SK-N-SH treated with all-trans-retinoic acid at 6 μM for 48 hours (cell line): Measurements from ENCODE around the gene CBL.
"Not testable (repeated sequence)": the region's sequence is repeated elsewhere in the genome, so short reads cannot be mapped to it uniquely, and the experiment has no call there.

Experiments used
- ATAC-seq: fragments of 200-7000 bp; cut with Tn5 transposase; 3 replicates; pipeline ENCODE4 v1.9.1; 2020; ENCODE audit warnings: mild to moderate bottlenecking, moderate library complexity
- ARNTL ChIP-seq: fragments of 450-650 bp; formaldehyde crosslinking; IDR thresholded peaks from 2 replicates; pipeline ENCODE4 v1.5.0; 2020; ENCODE audit warnings: low read depth, mild to moderate bottlenecking, moderate library complexity, borderline replicate concordance
- BACH2 ChIP-seq: fragments of 250-450 bp; sonication (Bioruptor Pico); IDR thresholded peaks from 2 replicates; pipeline ENCODE4 v1.9.0; 2021; ENCODE audit warnings: mild to moderate bottlenecking, borderline replicate concordance
- CSDC2 ChIP-seq: fragments of 250-450 bp; sonication (Bioruptor Pico); IDR thresholded peaks from 2 replicates; pipeline ENCODE4 v1.5.0; 2020; ENCODE audit warnings: mild to moderate bottlenecking, moderate library complexity
- ESRRG ChIP-seq: fragments of 250-450 bp; sonication (Bioruptor Pico); IDR thresholded peaks from 2 replicates; pipeline ENCODE4 v1.6.1; 2021; ENCODE audit warnings: mild to moderate bottlenecking
- GLIS3 ChIP-seq: fragments of 250-450 bp; sonication (Bioruptor Pico); IDR thresholded peaks from 2 replicates; pipeline ENCODE4 v1.5.0; 2020; ENCODE audit warnings: mild to moderate bottlenecking, moderate library complexity
- ISL1 ChIP-seq: fragments of 250-450 bp; sonication (Bioruptor Pico); IDR thresholded peaks from 2 replicates; pipeline ENCODE4 v2.1.2; 2022; ENCODE audit warnings: mild to moderate bottlenecking, moderate library complexity
- OSR1 ChIP-seq: fragments of 250-450 bp; sonication (Bioruptor Pico); IDR thresholded peaks from 2 replicates; pipeline ENCODE4 v1.8.0; 2022; ENCODE audit warnings: moderate library complexity, mild to moderate bottlenecking, inconsistent platforms
- PPARA ChIP-seq: fragments of 250-450 bp; sonication (Bioruptor Pico); IDR thresholded peaks from 2 replicates; pipeline ENCODE4 v1.5.0; 2020; ENCODE audit warnings: mild to moderate bottlenecking, borderline replicate concordance
- RARB ChIP-seq: fragments of 250-450 bp; sonication (Bioruptor Pico); IDR thresholded peaks from 2 replicates; pipeline ENCODE4 v1.8.0; 2021; ENCODE audit warnings: mild to moderate bottlenecking, moderate library complexity
- SNAI2 ChIP-seq: fragments of 250-450 bp; sonication (Bioruptor Pico); IDR thresholded peaks from 2 replicates; pipeline ENCODE4 v1.5.0; 2020; ENCODE audit warnings: mild to moderate bottlenecking, moderate library complexity
- TOX ChIP-seq: fragments of 250-450 bp; sonication (Bioruptor Pico); IDR thresholded peaks from 2 replicates; pipeline ENCODE4 v1.8.0; 2021; ENCODE audit warnings: mild to moderate bottlenecking, moderate library complexity, borderline replicate concordance
- ZC3H10 ChIP-seq: fragments of 250-450 bp; sonication (Bioruptor Pico); IDR thresholded peaks from 2 replicates; pipeline ENCODE4 v1.5.1; 2021; ENCODE audit warnings: mild to moderate bottlenecking, moderate library complexity
- ZFP3 ChIP-seq: fragments of 250-450 bp; sonication (Bioruptor Pico); IDR thresholded peaks from 2 replicates; pipeline ENCODE4 v1.5.0; 2020; ENCODE audit warnings: mild to moderate bottlenecking, moderate library complexity
- ZFP30 ChIP-seq: fragments of 450-650 bp; formaldehyde crosslinking; IDR thresholded peaks from 2 replicates; pipeline ENCODE4 v1.5.0; 2022; ENCODE audit warnings: mild to moderate bottlenecking, moderate library complexity
- ZNF565 ChIP-seq: fragments of 450-650 bp; formaldehyde crosslinking; conservative IDR thresholded peaks from 2 replicates; pipeline ENCODE4 v1.5.0; 2020; ENCODE audit warnings: low read depth, mild to moderate bottlenecking, moderate library complexity
- ZNF70 ChIP-seq: fragments of 450-650 bp; formaldehyde crosslinking; IDR thresholded peaks from 2 replicates; pipeline ENCODE4 v1.5.0; 2020; ENCODE audit warnings: mild to moderate bottlenecking, moderate library complexity
- TF ChIP-seq, protein P1 (sequence below): fragments of 250-450 bp; sonication (Bioruptor Pico); IDR thresholded peaks from 2 replicates; pipeline ENCODE4 v1.5.0; 2020; ENCODE audit warnings: mild to moderate bottlenecking, moderate library complexity
- TF ChIP-seq, protein P2 (sequence below): fragments of 250-450 bp; sonication (Bioruptor Pico); IDR thresholded peaks from 2 replicates; pipeline ENCODE4 v1.8.0; 2021; ENCODE audit warnings: low read depth, mild to moderate bottlenecking, moderate library complexity, borderline replicate concordance

CBL gene

DNA sequence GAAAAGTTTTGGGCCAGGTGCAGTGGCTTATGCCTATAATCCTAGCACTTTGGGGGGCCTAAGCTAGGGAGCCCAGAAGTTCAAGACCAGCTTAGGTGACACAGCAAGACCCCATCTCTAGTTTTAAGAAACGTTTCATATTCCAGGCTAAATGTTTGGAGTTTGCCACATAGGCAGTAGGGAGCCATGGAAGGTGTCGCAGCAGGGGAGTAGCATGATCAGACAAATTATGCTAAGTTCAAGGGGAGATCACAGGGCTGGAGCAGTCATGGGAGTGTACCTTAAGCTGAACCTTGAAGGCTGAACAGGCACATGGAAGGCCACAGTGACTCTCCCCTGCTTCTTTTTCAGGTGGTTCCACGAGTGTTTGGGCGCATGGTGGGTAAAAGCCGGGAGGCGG lies 26.8 kb upstream of the CBL start (continued):
- TF ChIP-seq, protein P1, sequence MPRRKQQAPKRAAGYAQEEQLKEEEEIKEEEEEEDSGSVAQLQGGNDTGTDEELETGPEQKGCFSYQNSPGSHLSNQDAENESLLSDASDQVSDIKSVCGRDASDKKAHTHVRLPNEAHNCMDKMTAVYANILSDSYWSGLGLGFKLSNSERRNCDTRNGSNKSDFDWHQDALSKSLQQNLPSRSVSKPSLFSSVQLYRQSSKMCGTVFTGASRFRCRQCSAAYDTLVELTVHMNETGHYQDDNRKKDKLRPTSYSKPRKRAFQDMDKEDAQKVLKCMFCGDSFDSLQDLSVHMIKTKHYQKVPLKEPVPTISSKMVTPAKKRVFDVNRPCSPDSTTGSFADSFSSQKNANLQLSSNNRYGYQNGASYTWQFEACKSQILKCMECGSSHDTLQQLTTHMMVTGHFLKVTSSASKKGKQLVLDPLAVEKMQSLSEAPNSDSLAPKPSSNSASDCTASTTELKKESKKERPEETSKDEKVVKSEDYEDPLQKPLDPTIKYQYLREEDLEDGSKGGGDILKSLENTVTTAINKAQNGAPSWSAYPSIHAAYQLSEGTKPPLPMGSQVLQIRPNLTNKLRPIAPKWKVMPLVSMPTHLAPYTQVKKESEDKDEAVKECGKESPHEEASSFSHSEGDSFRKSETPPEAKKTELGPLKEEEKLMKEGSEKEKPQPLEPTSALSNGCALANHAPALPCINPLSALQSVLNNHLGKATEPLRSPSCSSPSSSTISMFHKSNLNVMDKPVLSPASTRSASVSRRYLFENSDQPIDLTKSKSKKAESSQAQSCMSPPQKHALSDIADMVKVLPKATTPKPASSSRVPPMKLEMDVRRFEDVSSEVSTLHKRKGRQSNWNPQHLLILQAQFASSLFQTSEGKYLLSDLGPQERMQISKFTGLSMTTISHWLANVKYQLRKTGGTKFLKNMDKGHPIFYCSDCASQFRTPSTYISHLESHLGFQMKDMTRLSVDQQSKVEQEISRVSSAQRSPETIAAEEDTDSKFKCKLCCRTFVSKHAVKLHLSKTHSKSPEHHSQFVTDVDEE (CRISPR knock-in tag), result no peak
- no peak for TF ChIP-seq ISL1 (CRISPR knock-in tag)
- TF ChIP-seq BACH2 (CRISPR knock-in tag), result no peak
- no peak for TF ChIP-seq ZC3H10 (CRISPR knock-in tag)

DNA sequence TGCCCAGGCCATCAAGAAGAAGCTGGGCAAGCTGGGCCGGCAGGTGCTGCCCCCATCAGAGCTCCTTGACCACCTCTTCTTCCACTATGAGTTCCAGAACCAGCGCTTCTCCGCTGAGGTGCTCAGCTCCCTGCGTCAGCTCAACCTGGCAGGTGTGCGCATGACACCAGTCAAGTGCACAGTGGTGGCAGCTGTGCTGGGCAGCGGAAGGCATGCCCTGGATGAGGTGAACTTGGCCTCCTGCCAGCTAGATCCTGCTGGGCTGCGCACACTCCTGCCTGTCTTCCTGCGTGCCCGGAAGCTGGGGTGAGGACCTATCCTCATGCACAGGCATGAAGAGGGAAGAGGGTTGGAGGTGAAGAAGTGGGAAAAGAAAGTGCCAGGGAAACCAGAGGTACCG lies 26.2 kb upstream of the CBL start:
- no peak for ATAC-seq
- TF ChIP-seq ZNF70 (CRISPR knock-in tag) (no peak), PPARA (CRISPR knock-in tag) (no peak), GLIS3 (no peak), ZC3H10 (CRISPR knock-in tag) (no peak), BACH2 (CRISPR knock-in tag) (no peak), TOX (CRISPR knock-in tag) (no peak), ESRRG (CRISPR knock-in tag) (no peak), SNAI2 (CRISPR knock-in tag) (no peak), OSR1 (CRISPR knock-in tag) (no peak), ZFP30 (no peak), ARNTL (CRISPR knock-in tag) (no peak)
- TF ChIP-seq, protein P1 (CRISPR knock-in tag), result no peak

DNA sequence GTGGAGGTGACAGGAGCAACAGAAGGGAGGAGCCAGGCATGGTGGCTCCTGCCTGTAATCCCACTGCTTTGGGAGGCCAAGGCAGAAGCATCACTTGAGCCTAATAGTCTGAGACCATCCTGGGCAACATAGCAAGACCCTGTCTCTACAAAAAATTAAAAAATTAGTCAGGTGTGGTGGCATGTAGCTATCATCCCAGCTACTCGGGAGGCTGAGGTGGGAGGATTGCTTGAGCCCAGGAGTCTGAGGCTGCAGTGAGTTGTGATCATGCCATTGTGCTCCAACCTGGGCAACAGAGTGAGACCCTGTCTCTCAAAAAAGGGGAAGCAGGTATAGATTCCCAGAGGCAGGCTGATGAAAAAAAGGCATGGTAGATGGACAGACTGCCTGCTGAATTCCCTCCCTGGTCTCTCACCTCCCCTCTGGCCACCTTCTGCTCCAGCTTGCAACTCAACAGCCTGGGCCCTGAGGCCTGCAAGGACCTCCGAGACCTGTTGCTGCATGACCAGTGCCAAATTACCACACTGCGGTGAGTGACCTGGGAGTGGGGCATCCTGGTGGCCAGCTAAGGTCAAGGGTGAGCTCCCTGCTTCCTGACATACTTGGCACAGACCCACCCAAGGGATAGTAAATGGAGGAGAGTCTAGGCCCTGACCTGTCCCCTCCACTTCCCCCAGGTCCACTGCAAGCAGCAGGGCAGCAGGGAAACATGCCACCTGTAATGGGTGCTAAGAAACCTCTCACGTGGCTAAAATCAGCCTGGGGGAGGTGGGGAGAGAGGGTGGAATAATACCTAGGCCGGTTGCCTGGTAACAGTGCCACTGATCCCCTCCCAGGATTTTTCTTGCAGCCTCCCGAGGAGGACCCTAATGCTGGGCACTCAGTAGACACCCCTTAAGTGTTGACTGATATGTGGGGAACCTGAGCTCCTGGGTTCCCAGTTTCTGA lies 25.1 kb upstream of the CBL start:
- no peak for ATAC-seq
- TF ChIP-seq CSDC2 (CRISPR knock-in tag), result no peak

DNA sequence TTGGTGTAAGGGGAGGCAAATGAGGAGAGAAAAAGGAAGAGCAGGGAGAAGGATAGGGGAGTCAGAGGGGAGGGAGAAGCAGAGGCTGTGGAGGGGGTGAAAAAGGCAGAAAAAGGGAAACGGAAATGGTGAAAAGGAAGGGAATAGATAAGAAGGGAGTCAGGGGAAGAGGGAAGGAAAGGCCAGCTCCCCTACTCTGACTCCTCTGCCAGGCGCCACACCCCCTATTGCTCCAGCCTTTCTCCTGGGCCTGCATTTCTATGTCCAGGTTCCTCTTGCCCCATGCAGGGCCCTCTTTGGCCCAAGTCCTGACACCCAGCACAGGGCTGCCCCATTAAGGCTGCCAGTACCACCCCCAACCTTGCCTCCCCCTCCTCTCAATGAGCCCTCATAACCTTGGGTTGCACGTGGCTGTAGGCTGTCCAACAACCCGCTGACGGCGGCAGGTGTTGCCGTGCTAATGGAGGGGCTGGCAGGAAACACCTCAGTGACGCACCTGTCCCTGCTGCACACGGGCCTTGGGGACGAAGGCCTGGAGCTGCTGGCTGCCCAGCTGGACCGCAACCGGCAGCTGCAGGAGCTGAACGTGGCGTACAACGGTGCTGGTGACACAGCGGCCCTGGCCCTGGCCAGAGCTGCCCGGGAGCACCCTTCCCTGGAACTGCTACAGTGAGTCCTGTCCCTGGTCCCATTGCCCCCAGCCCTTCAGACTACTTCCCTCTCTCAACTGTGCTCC lies 24.3 kb upstream of the CBL start:
- TF ChIP-seq RARB (CRISPR knock-in tag), result no peak
- no peak for TF ChIP-seq ZNF565
- no peak for TF ChIP-seq BACH2 (CRISPR knock-in tag)
- TF ChIP-seq ISL1 (CRISPR knock-in tag), result no peak
- no peak for TF ChIP-seq ZFP3 (CRISPR knock-in tag)
- no peak for TF ChIP-seq GLIS3
- TF ChIP-seq, protein P2, sequence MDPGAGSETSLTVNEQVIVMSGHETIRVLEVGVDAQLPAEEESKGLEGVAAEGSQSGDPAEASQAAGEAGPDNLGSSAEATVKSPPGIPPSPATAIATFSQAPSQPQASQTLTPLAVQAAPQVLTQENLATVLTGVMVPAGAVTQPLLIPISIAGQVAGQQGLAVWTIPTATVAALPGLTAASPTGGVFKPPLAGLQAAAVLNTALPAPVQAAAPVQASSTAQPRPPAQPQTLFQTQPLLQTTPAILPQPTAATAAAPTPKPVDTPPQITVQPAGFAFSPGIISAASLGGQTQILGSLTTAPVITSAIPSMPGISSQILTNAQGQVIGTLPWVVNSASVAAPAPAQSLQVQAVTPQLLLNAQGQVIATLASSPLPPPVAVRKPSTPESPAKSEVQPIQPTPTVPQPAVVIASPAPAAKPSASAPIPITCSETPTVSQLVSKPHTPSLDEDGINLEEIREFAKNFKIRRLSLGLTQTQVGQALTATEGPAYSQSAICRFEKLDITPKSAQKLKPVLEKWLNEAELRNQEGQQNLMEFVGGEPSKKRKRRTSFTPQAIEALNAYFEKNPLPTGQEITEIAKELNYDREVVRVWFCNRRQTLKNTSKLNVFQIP, result no peak
- TF ChIP-seq, protein P1 (CRISPR knock-in tag), result no peak
- no peak for TF ChIP-seq ESRRG (CRISPR knock-in tag)

DNA sequence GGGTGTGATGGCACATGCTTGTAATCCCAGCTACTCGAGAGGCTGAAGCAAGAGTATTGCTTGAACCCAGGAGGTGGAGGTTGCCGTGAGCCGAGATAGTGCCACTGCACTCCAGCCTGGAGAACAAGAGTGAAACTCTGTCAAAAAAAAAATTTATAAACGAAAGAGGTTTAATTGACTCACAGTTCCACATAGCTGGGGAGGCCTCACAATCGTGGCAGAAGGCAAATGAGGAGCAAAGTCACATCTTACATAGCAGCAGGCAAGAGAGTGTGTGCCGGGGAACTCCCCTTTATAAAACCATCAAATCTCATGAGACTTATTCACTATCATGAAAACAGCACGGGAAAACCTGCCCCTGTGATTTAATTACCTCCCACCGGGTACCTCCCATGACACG lies 21.7 kb upstream of the CBL start:
- ATAC-seq, result not testable (repeated sequence)

More for the DNA sequence above, 24.3 kb upstream of the CBL start:
- ATAC-seq, result no peak
